ENCODE results near the gene PTPRC.

Gene PTPRC

DNA sequence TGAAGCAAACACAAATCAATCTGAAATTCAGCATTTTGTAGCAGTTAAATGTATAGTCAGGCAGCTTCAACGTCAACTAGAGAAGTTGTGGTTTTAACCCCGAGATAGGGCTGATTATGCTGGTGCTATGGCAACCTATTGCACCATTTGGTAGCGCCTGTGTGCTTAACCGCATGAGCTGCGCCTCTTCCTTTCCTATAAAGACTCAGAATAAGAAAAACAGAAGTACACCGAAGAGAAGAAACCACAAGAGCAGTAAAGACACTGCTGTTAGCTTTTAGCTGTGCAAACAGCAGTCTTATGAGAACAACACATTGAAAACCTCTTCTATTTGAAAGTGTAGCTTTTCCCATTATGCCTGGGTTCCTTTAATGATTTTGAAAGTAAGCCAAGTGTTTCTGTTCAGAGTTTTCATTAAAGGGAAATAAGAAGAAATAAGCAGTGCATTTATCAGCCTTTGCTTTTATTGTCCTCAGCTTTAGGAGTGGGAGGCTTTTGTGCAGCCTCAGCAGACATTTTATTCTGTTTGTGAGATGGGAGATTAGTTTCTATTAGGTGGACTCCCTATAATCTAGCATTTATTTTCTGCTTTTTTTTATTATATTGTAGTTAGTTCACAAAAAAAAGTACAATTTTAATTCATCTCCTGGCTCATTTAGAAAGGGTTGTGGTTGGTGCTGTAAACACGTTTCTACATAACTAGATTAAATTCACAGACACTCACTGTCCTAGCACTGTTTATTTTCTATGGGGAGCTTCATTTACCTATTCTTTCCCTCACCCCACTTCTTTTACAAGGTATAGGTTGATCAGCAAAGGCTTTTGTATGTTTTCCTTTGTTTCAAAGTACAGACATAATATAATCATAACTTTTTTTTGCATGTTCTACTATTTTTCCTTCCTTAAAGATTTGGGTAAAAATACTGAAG, 43.3 kb downstream of the PTPRC start (continued):
- TF ChIP-seq, protein P1, sequence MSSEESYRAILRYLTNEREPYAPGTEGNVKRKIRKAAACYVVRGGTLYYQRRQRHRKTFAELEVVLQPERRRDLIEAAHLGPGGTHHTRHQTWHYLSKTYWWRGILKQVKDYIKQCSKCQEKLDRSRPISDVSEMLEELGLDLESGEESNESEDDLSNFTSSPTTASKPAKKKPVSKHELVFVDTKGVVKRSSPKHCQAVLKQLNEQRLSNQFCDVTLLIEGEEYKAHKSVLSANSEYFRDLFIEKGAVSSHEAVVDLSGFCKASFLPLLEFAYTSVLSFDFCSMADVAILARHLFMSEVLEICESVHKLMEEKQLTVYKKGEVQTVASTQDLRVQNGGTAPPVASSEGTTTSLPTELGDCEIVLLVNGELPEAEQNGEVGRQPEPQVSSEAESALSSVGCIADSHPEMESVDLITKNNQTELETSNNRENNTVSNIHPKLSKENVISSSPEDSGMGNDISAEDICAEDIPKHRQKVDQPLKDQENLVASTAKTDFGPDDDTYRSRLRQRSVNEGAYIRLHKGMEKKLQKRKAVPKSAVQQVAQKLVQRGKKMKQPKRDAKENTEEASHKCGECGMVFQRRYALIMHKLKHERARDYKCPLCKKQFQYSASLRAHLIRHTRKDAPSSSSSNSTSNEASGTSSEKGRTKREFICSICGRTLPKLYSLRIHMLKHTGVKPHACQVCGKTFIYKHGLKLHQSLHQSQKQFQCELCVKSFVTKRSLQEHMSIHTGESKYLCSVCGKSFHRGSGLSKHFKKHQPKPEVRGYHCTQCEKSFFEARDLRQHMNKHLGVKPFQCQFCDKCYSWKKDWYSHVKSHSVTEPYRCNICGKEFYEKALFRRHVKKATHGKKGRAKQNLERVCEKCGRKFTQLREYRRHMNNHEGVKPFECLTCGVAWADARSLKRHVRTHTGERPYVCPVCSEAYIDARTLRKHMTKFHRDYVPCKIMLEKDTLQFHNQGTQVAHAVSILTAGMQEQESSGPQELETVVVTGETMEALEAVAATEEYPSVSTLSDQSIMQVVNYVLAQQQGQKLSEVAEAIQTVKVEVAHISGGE (tag by site-specific recombination; conservative IDR thresholded peaks at IDR 0.05; ENCODE audit: low read depth), result no peak
- TF ChIP-seq, protein P2, sequence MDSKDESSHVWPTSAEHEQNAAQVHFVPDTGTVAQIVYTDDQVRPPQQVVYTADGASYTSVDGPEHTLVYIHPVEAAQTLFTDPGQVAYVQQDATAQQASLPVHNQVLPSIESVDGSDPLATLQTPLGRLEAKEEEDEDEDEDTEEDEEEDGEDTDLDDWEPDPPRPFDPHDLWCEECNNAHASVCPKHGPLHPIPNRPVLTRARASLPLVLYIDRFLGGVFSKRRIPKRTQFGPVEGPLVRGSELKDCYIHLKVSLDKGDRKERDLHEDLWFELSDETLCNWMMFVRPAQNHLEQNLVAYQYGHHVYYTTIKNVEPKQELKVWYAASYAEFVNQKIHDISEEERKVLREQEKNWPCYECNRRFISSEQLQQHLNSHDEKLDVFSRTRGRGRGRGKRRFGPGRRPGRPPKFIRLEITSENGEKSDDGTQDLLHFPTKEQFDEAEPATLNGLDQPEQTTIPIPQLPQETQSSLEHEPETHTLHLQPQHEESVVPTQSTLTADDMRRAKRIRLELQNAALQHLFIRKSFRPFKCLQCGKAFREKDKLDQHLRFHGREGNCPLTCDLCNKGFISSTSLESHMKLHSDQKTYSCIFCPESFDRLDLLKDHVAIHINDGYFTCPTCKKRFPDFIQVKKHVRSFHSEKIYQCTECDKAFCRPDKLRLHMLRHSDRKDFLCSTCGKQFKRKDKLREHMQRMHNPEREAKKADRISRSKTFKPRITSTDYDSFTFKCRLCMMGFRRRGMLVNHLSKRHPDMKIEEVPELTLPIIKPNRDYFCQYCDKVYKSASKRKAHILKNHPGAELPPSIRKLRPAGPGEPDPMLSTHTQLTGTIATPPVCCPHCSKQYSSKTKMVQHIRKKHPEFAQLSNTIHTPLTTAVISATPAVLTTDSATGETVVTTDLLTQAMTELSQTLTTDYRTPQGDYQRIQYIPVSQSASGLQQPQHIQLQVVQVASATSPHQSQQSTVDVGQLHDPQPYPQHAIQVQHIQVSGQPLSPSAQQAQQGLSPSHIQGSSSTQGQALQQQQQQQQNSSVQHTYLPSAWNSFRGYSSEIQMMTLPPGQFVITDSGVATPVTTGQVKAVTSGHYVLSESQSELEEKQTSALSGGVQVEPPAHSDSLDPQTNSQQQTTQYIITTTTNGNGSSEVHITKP (tag by site-specific recombination; IDR thresholded peaks at IDR 0.05), result peak; percentile 73
- TF ChIP-seq KLF16 (tag by site-specific recombination; IDR thresholded peaks at IDR 0.05) (no peak), ZNF211 (tag by site-specific recombination; IDR thresholded peaks at IDR 0.05; ENCODE audit: low read depth) (no peak), ZBTB20 (tag by site-specific recombination; IDR thresholded peaks at IDR 0.05) (peak; percentile 32; the same call in 1 of the 2 replicates), ZSCAN23 (tag by site-specific recombination; IDR thresholded peaks at IDR 0.05) (no peak), ZNF37A (tag by site-specific recombination; IDR thresholded peaks at IDR 0.05) (no peak), ZNF335 (tag by site-specific recombination; conservative IDR thresholded peaks at IDR 0.05) (peak; percentile 45; the same call in 1 of the 2 replicates), ZNF624 (tag by site-specific recombination; IDR thresholded peaks at IDR 0.05) (no peak), ZNF23 (tag by site-specific recombination; IDR thresholded peaks at IDR 0.05; ENCODE audit: borderline replicate concordance) (no peak), KLF9 (tag by site-specific recombination; IDR thresholded peaks at IDR 0.05; ENCODE audit: low read depth) (no peak), RBAK (tag by site-specific recombination; IDR thresholded peaks at IDR 0.05) (no peak), ZNF2 (tag by site-specific recombination; IDR thresholded peaks at IDR 0.05) (no peak), KLF1 (tag by site-specific recombination; IDR thresholded peaks at IDR 0.05) (no peak), SETDB1 (IDR thresholded peaks at IDR 0.05; ENCODE audit: insufficient read length, low read length) (no peak), OVOL3 (tag by site-specific recombination; IDR thresholded peaks at IDR 0.05) (no peak), ZNF514 (tag by site-specific recombination; IDR thresholded peaks at IDR 0.05) (no peak), ZNF561 (tag by site-specific recombination; IDR thresholded peaks at IDR 0.05; ENCODE audit: borderline replicate concordance) (peak; percentile 62), ZFP37 (tag by site-specific recombination; IDR thresholded peaks at IDR 0.05) (no peak), ZBTB17 (tag by site-specific recombination; IDR thresholded peaks at IDR 0.05) (peak; percentile 26; the same call in 1 of the 2 replicates)
- TF ChIP-seq, protein P3, sequence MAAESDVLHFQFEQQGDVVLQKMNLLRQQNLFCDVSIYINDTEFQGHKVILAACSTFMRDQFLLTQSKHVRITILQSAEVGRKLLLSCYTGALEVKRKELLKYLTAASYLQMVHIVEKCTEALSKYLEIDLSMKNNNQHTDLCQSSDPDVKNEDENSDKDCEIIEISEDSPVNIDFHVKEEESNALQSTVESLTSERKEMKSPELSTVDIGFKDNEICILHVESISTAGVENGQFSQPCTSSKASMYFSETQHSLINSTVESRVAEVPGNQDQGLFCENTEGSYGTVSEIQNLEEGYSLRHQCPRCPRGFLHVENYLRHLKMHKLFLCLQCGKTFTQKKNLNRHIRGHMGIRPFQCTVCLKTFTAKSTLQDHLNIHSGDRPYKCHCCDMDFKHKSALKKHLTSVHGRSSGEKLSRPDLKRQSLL (tag by site-specific recombination; IDR thresholded peaks at IDR 0.05), result no peak
- TF ChIP-seq, protein P4, sequence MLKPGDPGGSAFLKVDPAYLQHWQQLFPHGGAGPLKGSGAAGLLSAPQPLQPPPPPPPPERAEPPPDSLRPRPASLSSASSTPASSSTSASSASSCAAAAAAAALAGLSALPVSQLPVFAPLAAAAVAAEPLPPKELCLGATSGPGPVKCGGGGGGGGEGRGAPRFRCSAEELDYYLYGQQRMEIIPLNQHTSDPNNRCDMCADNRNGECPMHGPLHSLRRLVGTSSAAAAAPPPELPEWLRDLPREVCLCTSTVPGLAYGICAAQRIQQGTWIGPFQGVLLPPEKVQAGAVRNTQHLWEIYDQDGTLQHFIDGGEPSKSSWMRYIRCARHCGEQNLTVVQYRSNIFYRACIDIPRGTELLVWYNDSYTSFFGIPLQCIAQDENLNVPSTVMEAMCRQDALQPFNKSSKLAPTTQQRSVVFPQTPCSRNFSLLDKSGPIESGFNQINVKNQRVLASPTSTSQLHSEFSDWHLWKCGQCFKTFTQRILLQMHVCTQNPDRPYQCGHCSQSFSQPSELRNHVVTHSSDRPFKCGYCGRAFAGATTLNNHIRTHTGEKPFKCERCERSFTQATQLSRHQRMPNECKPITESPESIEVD (tag by site-specific recombination; IDR thresholded peaks at IDR 0.05), result peak; percentile 77
- TF ChIP-seq, protein P5, sequence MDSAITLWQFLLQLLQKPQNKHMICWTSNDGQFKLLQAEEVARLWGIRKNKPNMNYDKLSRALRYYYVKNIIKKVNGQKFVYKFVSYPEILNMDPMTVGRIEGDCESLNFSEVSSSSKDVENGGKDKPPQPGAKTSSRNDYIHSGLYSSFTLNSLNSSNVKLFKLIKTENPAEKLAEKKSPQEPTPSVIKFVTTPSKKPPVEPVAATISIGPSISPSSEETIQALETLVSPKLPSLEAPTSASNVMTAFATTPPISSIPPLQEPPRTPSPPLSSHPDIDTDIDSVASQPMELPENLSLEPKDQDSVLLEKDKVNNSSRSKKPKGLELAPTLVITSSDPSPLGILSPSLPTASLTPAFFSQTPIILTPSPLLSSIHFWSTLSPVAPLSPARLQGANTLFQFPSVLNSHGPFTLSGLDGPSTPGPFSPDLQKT (IDR thresholded peaks at IDR 0.05; ENCODE audit: borderline replicate concordance, low read depth, low read length), result no peak
- TF ChIP-seq, protein P6, sequence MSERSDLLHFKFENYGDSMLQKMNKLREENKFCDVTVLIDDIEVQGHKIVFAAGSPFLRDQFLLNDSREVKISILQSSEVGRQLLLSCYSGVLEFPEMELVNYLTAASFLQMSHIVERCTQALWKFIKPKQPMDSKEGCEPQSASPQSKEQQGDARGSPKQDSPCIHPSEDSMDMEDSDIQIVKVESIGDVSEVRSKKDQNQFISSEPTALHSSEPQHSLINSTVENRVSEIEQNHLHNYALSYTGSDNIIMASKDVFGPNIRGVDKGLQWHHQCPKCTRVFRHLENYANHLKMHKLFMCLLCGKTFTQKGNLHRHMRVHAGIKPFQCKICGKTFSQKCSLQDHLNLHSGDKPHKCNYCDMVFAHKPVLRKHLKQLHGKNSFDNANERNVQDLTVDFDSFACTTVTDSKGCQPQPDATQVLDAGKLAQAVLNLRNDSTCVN (tag by site-specific recombination; optimal IDR thresholded peaks at IDR 0.05), result no peak
